SK-N-SH treated with all-trans-retinoic acid at 6 μM for 48 hours (cell line): Measurements from ENCODE around the gene UBTD1.

Experiments
- ATAC-seq: fragments of 200-7000 bp; cut with Tn5 transposase; 3 replicates; pipeline ENCODE4 v1.9.1; 2020; ENCODE audit warnings: mild to moderate bottlenecking, moderate library complexity
- ARNTL ChIP-seq: fragments of 450-650 bp; formaldehyde crosslinking; IDR thresholded peaks from 2 replicates; pipeline ENCODE4 v1.5.0; 2020; ENCODE audit warnings: low read depth, mild to moderate bottlenecking, moderate library complexity, borderline replicate concordance
- BACH2 ChIP-seq: fragments of 250-450 bp; sonication (Bioruptor Pico); IDR thresholded peaks from 2 replicates; pipeline ENCODE4 v1.9.0; 2021; ENCODE audit warnings: mild to moderate bottlenecking, borderline replicate concordance
- CSRNP3 ChIP-seq: fragments of 250-450 bp; sonication (Bioruptor Pico); IDR thresholded peaks from 2 replicates; pipeline ENCODE4 v1.5.1; 2021; ENCODE audit warnings: mild to moderate bottlenecking, moderate library complexity
- GLIS3 ChIP-seq: fragments of 250-450 bp; sonication (Bioruptor Pico); IDR thresholded peaks from 2 replicates; pipeline ENCODE4 v1.5.0; 2020; ENCODE audit warnings: mild to moderate bottlenecking, moderate library complexity
- ISL1 ChIP-seq: fragments of 250-450 bp; sonication (Bioruptor Pico); IDR thresholded peaks from 2 replicates; pipeline ENCODE4 v2.1.2; 2022; ENCODE audit warnings: mild to moderate bottlenecking, moderate library complexity
- OSR1 ChIP-seq: fragments of 250-450 bp; sonication (Bioruptor Pico); IDR thresholded peaks from 2 replicates; pipeline ENCODE4 v1.8.0; 2022; ENCODE audit warnings: moderate library complexity, mild to moderate bottlenecking, inconsistent platforms
- POU6F1 ChIP-seq: fragments of 250-450 bp; sonication (Bioruptor Pico); IDR thresholded peaks from 2 replicates; pipeline ENCODE4 v1.8.0; 2021; ENCODE audit warnings: low read depth, mild to moderate bottlenecking, moderate library complexity, borderline replicate concordance
- RARB ChIP-seq: fragments of 250-450 bp; sonication (Bioruptor Pico); IDR thresholded peaks from 2 replicates; pipeline ENCODE4 v1.8.0; 2021; ENCODE audit warnings: mild to moderate bottlenecking, moderate library complexity
- SNAI2 ChIP-seq: fragments of 250-450 bp; sonication (Bioruptor Pico); IDR thresholded peaks from 2 replicates; pipeline ENCODE4 v1.5.0; 2020; ENCODE audit warnings: mild to moderate bottlenecking, moderate library complexity
- TCF4 ChIP-seq: fragments of 250-450 bp; sonication (Bioruptor Pico); IDR thresholded peaks from 2 replicates; pipeline ENCODE4 v1.8.0; 2021; ENCODE audit warnings: mild to moderate bottlenecking, moderate library complexity, borderline replicate concordance
- TOX ChIP-seq: fragments of 250-450 bp; sonication (Bioruptor Pico); IDR thresholded peaks from 2 replicates; pipeline ENCODE4 v1.8.0; 2021; ENCODE audit warnings: mild to moderate bottlenecking, moderate library complexity, borderline replicate concordance
- TSHZ2 ChIP-seq: fragments of 250-450 bp; sonication (Bioruptor Pico); IDR thresholded peaks from 2 replicates; pipeline ENCODE4 v1.5.0; 2020; ENCODE audit warnings: mild to moderate bottlenecking, moderate library complexity
- ZC3H10 ChIP-seq: fragments of 250-450 bp; sonication (Bioruptor Pico); IDR thresholded peaks from 2 replicates; pipeline ENCODE4 v1.5.1; 2021; ENCODE audit warnings: mild to moderate bottlenecking, moderate library complexity
- ZFP3 ChIP-seq: fragments of 250-450 bp; sonication (Bioruptor Pico); IDR thresholded peaks from 2 replicates; pipeline ENCODE4 v1.5.0; 2020; ENCODE audit warnings: mild to moderate bottlenecking, moderate library complexity
- ZNF565 ChIP-seq: fragments of 450-650 bp; formaldehyde crosslinking; conservative IDR thresholded peaks from 2 replicates; pipeline ENCODE4 v1.5.0; 2020; ENCODE audit warnings: low read depth, mild to moderate bottlenecking, moderate library complexity
- ZNF70 ChIP-seq: fragments of 450-650 bp; formaldehyde crosslinking; IDR thresholded peaks from 2 replicates; pipeline ENCODE4 v1.5.0; 2020; ENCODE audit warnings: mild to moderate bottlenecking, moderate library complexity
- TF ChIP-seq, protein P1 (sequence below): fragments of 250-450 bp; sonication (Bioruptor Pico); IDR thresholded peaks from 2 replicates; pipeline ENCODE4 v1.8.0; 2020; ENCODE audit warnings: mild to moderate bottlenecking, moderate library complexity, borderline replicate concordance

The UBTD1 gene

GRCh38 chr10:97452352-97452751 is 46.4 kb upstream of the UBTD1 start:
- no peak for ATAC-seq
- TF ChIP-seq ZNF70 (CRISPR knock-in tag) (no peak), CSRNP3 (CRISPR knock-in tag) (no peak), TSHZ2 (CRISPR knock-in tag) (no peak), BACH2 (CRISPR knock-in tag) (no peak), ZFP3 (CRISPR knock-in tag) (no peak), ZNF565 (CRISPR knock-in tag) (no peak), POU6F1 (no peak), ISL1 (CRISPR knock-in tag) (no peak)
- TF ChIP-seq, protein P1, sequence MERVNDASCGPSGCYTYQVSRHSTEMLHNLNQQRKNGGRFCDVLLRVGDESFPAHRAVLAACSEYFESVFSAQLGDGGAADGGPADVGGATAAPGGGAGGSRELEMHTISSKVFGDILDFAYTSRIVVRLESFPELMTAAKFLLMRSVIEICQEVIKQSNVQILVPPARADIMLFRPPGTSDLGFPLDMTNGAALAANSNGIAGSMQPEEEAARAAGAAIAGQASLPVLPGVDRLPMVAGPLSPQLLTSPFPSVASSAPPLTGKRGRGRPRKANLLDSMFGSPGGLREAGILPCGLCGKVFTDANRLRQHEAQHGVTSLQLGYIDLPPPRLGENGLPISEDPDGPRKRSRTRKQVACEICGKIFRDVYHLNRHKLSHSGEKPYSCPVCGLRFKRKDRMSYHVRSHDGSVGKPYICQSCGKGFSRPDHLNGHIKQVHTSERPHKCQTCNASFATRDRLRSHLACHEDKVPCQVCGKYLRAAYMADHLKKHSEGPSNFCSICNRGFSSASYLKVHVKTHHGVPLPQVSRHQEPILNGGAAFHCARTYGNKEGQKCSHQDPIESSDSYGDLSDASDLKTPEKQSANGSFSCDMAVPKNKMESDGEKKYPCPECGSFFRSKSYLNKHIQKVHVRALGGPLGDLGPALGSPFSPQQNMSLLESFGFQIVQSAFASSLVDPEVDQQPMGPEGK (CRISPR knock-in tag): no peak
- TF ChIP-seq, all 23 proteins: peak for 0

DNA sequence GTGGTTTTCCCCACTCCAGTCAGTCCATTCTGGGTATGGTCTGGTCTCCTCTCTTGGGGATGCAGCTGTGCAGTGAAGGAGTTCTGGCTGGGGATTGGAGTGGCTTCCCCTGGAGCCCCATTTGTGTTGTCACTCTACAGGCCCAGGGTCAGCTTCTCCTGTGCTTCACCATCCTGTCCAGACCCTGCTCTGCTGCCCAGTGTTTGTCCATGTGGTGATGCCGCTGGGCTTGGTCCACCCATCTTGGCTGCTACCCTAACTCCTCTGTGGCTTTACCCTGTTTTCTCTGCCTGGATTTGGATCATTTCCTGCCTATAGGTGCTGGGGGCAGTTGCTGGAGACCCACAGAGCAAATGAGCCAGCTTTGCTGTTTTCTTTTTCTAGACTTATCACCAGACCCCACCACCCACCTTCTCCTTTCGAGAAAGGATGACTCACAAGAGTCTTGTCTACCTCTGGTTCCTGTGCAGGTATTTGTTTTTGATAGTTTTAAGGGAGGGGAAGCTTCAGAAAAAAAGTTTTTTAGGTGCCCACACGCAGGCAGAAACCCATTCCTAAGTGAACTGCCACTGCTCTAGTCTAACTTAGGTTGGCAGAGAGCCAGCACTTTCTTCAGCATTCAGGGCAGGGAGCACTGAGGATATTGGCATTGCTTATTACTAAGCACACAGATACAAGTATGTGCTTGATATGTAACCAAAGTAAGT is 44.2 kb upstream of the UBTD1 start:
- TF ChIP-seq TSHZ2 (CRISPR knock-in tag) (no peak), CSRNP3 (CRISPR knock-in tag) (no peak), SNAI2 (no peak), GLIS3 (no peak), POU6F1 (no peak), ARNTL (no peak), ZC3H10 (CRISPR knock-in tag) (no peak), RARB (CRISPR knock-in tag) (no peak), ZFP3 (CRISPR knock-in tag) (no peak), TCF4 (CRISPR knock-in tag) (no peak), BACH2 (CRISPR knock-in tag) (no peak), OSR1 (no peak), ZNF565 (CRISPR knock-in tag) (no peak), TOX (no peak)
- TF ChIP-seq, protein P1 (CRISPR knock-in tag): no peak
- peak; percentile 6; the same call in 1 of the 3 replicates for ATAC-seq
